Panc1 (cell line): ENCODE measurements around the gene SAMD9L.

Experiments used
- POLR2AphosphoS5 ChIP-seq: IDR thresholded peaks from 2 replicates; pipeline ENCODE4 v1.6.1; 2012; ENCODE audit warnings: mild to moderate bottlenecking, low read depth, low read length, moderate library complexity
- SIN3A ChIP-seq: IDR thresholded peaks from 2 replicates; pipeline ENCODE4 v1.6.1; 2012; ENCODE audit warnings: low read depth, mild to moderate bottlenecking, low read length, moderate library complexity, borderline replicate concordance; ENCODE audit not compliant: insufficient read depth
- TF ChIP-seq, protein P1 (sequence below): fragments of 450-650 bp; IDR thresholded peaks from 2 replicates; pipeline ENCODE4 v1.5.1; 2017; ENCODE audit warnings: mild to moderate bottlenecking

DNA sequence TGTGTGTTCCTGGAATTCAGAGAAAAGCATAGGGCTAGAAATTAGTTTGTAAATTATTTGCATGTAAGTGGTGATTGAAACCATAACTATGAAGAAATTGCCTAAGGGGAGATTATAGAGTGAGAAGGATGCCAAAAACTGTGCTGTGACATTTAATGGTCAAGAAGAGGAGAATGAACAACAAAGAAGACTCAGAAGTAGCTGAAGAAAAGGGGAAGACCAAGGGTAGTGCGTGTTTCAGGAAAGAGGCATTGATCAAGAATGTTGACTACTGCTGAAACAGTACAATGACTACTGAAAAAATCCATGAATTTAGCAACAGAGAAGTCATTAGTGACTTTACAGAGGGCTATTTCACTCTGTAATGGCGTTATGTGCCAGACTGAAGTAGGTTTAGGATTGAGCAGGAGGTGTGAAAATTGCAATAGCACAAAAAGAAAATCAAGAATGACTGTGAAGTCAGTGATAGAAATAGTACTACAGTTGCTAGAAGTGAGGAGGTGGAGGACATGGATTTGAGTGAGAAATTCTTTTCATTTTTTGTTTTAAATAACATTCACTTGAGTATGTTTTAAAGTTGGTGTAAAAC lies 28.9 kb upstream of the SAMD9L start:
- TF ChIP-seq, protein P1, sequence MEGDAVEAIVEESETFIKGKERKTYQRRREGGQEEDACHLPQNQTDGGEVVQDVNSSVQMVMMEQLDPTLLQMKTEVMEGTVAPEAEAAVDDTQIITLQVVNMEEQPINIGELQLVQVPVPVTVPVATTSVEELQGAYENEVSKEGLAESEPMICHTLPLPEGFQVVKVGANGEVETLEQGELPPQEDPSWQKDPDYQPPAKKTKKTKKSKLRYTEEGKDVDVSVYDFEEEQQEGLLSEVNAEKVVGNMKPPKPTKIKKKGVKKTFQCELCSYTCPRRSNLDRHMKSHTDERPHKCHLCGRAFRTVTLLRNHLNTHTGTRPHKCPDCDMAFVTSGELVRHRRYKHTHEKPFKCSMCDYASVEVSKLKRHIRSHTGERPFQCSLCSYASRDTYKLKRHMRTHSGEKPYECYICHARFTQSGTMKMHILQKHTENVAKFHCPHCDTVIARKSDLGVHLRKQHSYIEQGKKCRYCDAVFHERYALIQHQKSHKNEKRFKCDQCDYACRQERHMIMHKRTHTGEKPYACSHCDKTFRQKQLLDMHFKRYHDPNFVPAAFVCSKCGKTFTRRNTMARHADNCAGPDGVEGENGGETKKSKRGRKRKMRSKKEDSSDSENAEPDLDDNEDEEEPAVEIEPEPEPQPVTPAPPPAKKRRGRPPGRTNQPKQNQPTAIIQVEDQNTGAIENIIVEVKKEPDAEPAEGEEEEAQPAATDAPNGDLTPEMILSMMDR: no peak
- TF ChIP-seq POLR2AphosphoS5 (no peak), SIN3A (no peak)
